ENCODE measurements around the gene SELENOK. TPM values are rescaled to one million over a fixed set of nuclear protein-coding genes. Genes with fewer than 3 reads are reported as not detected.

The SELENOK gene
- total RNA-seq (2021), result 19.9 and 21.9 TPM in 2 replicates
- Bru-seq, nascent RNA, result percentile 86 among the genes with signal in this experiment
- percentile 75 among the genes with signal in this experiment for BruChase-seq, experiment 1, labeled RNA remaining after a 2-hour chase
- percentile 93 among the genes with signal in this experiment for BruChase-seq, experiment 2, labeled RNA remaining after a 6-hour chase
- long read RNA-seq, transcript SELENOK-204 (5 exons, 1,633 nt), result major isoform, 120 of 123 reads
- long read RNA-seq, partial matches to known transcripts, result 1 of 123 reads
- long read RNA-seq, other reads (novel, unspliced or antisense), result 2 of 123 reads

DNA sequence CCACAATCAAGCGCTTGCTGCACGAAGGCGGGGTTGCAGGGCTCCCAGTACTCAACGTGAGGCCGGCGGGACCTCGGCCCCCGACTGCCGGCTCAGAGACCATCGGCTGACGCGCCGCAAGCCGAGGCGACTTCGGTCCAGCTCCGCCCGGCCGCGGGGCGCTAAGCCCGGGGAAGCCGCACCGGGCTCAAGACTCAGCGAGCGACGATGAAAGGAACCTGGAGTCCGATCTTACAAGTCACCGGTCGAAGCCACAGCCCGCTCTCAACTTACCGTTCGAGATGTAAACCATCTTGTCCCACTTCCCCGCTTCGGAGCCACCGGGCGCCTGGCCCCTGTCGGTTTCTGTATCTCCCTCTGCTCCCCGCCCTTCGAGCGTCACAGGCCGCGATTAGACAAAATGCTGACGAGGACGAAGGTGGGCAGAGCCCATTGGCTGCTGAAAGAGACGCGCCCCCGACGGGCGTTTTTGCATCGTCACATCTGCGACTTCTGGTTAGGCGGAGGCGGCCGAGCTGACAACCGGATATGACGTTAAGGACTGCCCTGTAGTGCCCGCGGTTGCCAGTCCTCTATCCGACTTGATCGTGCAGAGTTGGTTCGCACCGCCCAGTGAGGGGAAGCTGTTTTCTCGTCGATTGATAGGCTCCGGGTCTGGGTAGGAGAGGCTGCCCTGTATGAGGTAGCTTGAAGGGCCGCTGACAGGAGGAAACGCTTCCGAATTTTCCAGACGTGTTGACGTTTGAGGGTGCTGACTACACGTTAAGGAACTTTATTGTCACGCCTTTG, at the start of gene SELENOK:
TSS of gene SELENOK (minus strand) at position 363 of the 789 bp plus-strand sequence.
- BruUV-seq (replicated peaks), result no TSS peak
- POLR2A ChIA-PET (ENCODE audit: unreplicated experiment), result interaction anchor here (0.6 kb wide), 1 partner anchor 546 kb away, joined by 11 read pairs; no protein-coding TSS in a partner anchor

DNA sequence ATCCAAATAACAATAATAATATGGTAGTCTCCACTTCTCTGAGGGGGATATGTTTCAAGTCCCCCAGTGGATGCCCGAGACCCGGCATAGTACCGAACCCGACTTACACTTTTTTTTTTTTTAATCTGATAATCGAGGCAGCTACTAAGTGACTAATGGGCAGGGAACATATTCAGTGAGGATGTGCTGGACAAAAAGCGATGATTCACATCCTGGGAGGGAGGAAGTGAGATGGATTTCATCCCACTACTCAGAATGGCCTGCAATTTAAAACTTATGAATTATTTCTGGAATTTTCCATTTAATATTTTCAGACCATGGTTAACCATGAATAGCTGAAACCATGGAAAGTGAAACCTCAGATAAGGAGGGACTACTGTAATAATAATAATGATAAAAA, 49.5 kb upstream of the SELENOK start:
- intact Hi-C loops (cut with micrococcal nuclease; ENCODE audit: unreplicated experiment), result no loop called here
- H3K27ac ChIP-seq, result no peak overlapping the region

More for the DNA sequence above, at the start of gene SELENOK:
- no peaks in the 10 kb centered on the region for H3K9me3 ChIP-seq (ENCODE audit: insufficient read depth, low read depth)
- 0 out of 2 replicates have a peak, but pooled peaks cover 8% of the 10 kb centered on the region for H3K36me3 ChIP-seq (ENCODE audit: low read depth)
- peak within 1 kb of the TSS; percentile 78 for H3K4me2 ChIP-seq
- H3K4me3 ChIP-seq, result peak within 1 kb of the TSS; percentile 77
- H3K9me2 ChIP-seq (ENCODE audit: insufficient read depth), result no peaks in the 10 kb centered on the region
- H3F3A ChIP-seq (ENCODE audit: insufficient read depth, low read depth), result peaks cover 6% of the 10 kb centered on the region; the same call in 1 of the 2 replicates
- DNase-seq, result peak; percentile 95 to 96
- intact Hi-C loops (cut with micrococcal nuclease; ENCODE audit: unreplicated experiment), result loop anchor here (1.0 to 5.0 kb wide), 2 partner anchors 9 to 544 kb away; partner anchors contain the start of genes ACTR8 and DCP1A
- peak within 1 kb of the TSS; percentile 90 for H2AFZ ChIP-seq
- H3K27me3 ChIP-seq (ENCODE audit: insufficient read depth, low read depth), result no peaks in the 10 kb centered on the region
- peaks cover 10% of the 10 kb centered on the region for H3K4me1 ChIP-seq (replicated peaks; ENCODE audit: insufficient read depth)
- no peaks in the 10 kb centered on the region; the same call in 1 of the 2 replicates for H4K20me1 ChIP-seq (ENCODE audit: insufficient read depth)
- TF ChIP-seq, protein P1, sequence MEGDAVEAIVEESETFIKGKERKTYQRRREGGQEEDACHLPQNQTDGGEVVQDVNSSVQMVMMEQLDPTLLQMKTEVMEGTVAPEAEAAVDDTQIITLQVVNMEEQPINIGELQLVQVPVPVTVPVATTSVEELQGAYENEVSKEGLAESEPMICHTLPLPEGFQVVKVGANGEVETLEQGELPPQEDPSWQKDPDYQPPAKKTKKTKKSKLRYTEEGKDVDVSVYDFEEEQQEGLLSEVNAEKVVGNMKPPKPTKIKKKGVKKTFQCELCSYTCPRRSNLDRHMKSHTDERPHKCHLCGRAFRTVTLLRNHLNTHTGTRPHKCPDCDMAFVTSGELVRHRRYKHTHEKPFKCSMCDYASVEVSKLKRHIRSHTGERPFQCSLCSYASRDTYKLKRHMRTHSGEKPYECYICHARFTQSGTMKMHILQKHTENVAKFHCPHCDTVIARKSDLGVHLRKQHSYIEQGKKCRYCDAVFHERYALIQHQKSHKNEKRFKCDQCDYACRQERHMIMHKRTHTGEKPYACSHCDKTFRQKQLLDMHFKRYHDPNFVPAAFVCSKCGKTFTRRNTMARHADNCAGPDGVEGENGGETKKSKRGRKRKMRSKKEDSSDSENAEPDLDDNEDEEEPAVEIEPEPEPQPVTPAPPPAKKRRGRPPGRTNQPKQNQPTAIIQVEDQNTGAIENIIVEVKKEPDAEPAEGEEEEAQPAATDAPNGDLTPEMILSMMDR (conservative IDR thresholded peaks at IDR 0.05), result no peak
- no peak for TF ChIP-seq EZH2 (IDR thresholded peaks at IDR 0.05; ENCODE audit: low read depth)
- H3K27ac ChIP-seq, result peak within 1 kb of the TSS; percentile 72
- H3K79me2 ChIP-seq (ENCODE audit: low read depth), result peaks cover 28% of the 10 kb centered on the region
- CTCF ChIA-PET, result no interaction called here

DNA sequence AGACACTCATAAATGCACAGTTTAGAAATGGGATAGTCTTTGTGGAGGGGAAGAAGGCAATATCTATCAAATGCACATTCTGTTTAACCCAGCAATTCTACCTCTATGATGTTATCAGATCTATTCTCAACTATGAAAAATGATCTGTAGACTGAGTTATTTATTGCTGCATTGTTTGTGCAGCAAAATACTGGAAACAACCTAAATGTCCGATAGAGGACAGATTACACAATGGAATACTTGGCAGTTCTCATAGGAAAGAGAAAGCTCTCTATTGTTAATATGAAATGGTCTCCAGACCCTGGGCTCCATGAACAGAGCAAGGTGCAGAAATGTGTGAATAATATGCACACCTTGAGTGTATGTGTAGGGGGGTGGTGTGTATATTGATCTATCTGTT, 49.0 kb upstream of the SELENOK start:
- ChIA-PET CTCF (no interaction called here), POLR2A (ENCODE audit: unreplicated experiment) (no interaction called here)
- H3F3A ChIP-seq (ENCODE audit: insufficient read depth, low read depth), result no peaks in the 10 kb centered on the region
- H3K4me3 ChIP-seq, result no peak overlapping the region
- no peaks in the 10 kb centered on the region for H3K4me1 ChIP-seq (replicated peaks; ENCODE audit: insufficient read depth)
- no peaks in the 10 kb centered on the region for H3K36me3 ChIP-seq (ENCODE audit: low read depth)
- H3K27me3 ChIP-seq (ENCODE audit: insufficient read depth, low read depth), result peaks cover 6% of the 10 kb centered on the region; the same call in 1 of the 2 replicates
- H4K20me1 ChIP-seq (ENCODE audit: insufficient read depth), result no peaks in the 10 kb centered on the region
- H3K4me2 ChIP-seq, result no peak overlapping the region
- H3K79me2 ChIP-seq (ENCODE audit: low read depth), result no peaks in the 10 kb centered on the region
- intact Hi-C loops (cut with micrococcal nuclease; ENCODE audit: unreplicated experiment), result no loop called here
- no peak overlapping the region for H2AFZ ChIP-seq
- H3K9me2 ChIP-seq (ENCODE audit: insufficient read depth), result no peaks in the 10 kb centered on the region
- no peak for DNase-seq
- H3K27ac ChIP-seq, result no peak overlapping the region
- no peaks in the 10 kb centered on the region for H3K9me3 ChIP-seq (ENCODE audit: insufficient read depth, low read depth)
- TF ChIP-seq, protein P1 (conservative IDR thresholded peaks at IDR 0.05), result no peak
- no peak for TF ChIP-seq EZH2 (IDR thresholded peaks at IDR 0.05; ENCODE audit: low read depth)
- no TSS peak for BruUV-seq (replicated peaks)

More for the DNA sequence above, 49.5 kb upstream of the SELENOK start:
- no peaks in the 10 kb centered on the region for H3K9me3 ChIP-seq (ENCODE audit: insufficient read depth, low read depth)
- H2AFZ ChIP-seq, result no peak overlapping the region
- CTCF ChIA-PET, result no interaction called here
- H3K79me2 ChIP-seq (ENCODE audit: low read depth), result no peaks in the 10 kb centered on the region
- TF ChIP-seq, protein P1 (conservative IDR thresholded peaks at IDR 0.05), result no peak
- no peak for TF ChIP-seq EZH2 (IDR thresholded peaks at IDR 0.05; ENCODE audit: low read depth)
- POLR2A ChIA-PET (ENCODE audit: unreplicated experiment), result no interaction called here
- H4K20me1 ChIP-seq (ENCODE audit: insufficient read depth), result no peaks in the 10 kb centered on the region
- BruUV-seq (replicated peaks), result no TSS peak
- DNase-seq, result no peak
- no peaks in the 10 kb centered on the region for H3K4me1 ChIP-seq (replicated peaks; ENCODE audit: insufficient read depth)
- peaks cover 6% of the 10 kb centered on the region; the same call in 1 of the 2 replicates for H3K27me3 ChIP-seq (ENCODE audit: insufficient read depth, low read depth)
- no peak overlapping the region for H3K4me3 ChIP-seq
- H3F3A ChIP-seq (ENCODE audit: insufficient read depth, low read depth), result no peaks in the 10 kb centered on the region
- H3K36me3 ChIP-seq (ENCODE audit: low read depth), result no peaks in the 10 kb centered on the region
- H3K9me2 ChIP-seq (ENCODE audit: insufficient read depth), result no peaks in the 10 kb centered on the region
- H3K4me2 ChIP-seq, result no peak overlapping the region
